HG02642 (cell line): ENCODE measurements around the gene ALKBH6.

Experiments
- ATAC-seq: cut with Tn5 transposase; IDR thresholded peaks from one replicate; pipeline ENCODE4 v1.9.1; 2021; ENCODE audit warnings: mild to moderate bottlenecking; ENCODE audit not compliant: unreplicated experiment, poor library complexity

The ALKBH6 gene

GRCh38 chr19:36031308-36031707, 17.3 kb upstream of the ALKBH6 start:
- ATAC-seq: no peak

- ATAC-seq: no peak
Measured at GRCh38 chr19:36030264-36031148, 16.5 kb upstream of the ALKBH6 start.

DNA sequence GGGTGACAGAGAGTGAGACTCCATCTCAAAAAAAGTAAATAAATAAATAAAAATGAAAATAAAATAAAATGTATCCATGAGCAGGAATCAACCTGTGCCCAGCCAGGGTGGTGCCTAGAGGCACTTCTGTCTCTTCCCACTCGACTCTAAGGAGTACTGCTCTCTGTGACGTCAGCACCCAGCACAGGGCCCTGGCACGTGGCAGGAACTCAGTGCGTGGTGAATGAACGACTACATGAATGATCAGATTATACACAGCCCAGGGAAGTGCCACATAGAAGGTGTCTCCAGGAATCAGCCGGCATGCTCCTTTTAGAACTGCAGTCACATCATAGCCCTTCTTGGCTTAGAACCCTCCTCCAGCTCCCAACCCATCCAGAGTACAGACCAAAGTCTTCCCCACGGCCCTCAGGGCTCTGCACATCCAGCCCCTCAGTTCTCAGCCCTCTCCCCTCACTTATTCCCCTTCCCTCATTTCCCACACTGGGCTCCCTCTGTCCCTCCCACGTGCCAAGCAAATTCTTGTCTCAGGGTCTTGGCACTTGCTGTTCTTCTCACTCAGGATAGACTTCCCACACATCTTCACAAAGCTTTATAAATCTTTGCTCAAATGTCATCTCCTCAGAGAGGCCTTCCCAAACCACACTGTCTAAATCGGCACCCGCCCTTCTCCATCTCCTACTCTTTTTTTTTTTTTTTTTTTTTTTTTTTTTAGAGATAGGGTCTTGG, 14.5 kb upstream of the ALKBH6 start:
- no peak for ATAC-seq

GRCh38 chr19:36027696-36028095, 13.7 kb upstream of the ALKBH6 start:
- ATAC-seq: no peak

GRCh38 chr19:36026091-36026876, 12.3 kb upstream of the ALKBH6 start:
- no peak for ATAC-seq

DNA sequence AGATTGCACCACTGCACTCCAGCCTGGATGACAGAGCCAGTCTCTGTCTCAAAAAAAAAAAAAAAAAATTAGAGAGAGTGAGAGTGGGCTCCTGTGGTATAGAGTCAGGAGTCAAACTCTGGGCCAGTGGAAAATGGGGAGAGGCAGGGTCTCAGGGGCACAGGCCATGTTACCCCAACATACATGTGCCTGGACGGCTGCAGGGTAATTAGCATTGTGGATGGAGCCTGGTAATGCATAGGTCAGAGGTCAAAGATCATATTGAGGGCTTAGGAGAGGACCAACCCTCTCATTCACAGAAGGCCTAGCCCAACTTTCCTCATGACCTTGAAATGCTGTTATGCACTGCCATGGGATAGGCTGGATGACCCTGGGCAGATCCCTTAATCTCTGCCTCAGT, 11.5 kb upstream of the ALKBH6 start:
- ATAC-seq: no peak

DNA sequence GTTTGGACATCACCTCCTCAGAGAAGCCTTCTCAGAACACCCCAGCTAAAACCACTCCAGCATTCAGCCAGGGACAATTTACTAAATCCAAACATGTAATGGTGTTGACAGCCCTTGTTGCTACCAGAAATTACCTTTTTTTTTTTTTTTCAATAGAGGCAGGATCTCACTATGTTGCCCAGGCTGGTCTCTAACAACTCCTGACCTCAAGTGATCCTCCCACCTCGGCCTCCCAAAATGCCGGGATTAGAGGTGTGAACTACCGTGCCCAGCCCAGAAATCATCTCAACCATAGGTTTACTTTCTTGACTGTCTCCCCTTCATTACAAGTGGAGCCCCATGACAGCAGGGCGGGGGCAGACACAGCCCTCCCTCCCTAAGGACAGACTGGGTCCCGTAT, 9.4 kb upstream of the ALKBH6 start:
- ATAC-seq: no peak

DNA sequence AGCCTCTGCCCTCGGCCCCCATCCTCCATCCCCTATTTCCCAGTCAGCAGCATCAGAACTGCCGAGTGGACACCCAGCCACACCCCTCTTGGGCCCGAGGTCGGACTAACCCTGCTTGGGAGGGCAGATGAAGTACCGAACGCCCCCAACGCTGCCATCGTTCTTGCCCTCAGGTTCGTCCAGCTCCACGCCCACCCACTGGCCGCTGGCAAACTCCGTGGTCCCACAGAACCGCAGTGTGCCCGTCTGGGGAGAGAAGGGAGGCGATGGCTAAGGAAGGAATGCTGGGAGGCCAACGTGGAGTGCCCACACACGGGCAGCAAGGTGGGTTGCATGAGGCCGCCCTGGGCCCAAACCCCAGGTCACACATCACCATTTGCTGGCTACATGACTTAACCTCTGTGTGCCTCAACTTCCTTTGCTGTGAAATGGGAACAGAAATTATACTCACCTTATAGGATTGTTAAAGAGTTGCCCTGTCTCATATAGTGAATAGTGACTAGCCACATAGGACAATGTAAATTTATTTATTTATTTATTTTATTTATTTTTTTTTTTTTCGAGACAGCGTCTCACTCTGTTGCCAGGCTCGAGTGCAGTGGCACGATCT, 5.2 kb upstream of the ALKBH6 start:
- no peak for ATAC-seq

DNA sequence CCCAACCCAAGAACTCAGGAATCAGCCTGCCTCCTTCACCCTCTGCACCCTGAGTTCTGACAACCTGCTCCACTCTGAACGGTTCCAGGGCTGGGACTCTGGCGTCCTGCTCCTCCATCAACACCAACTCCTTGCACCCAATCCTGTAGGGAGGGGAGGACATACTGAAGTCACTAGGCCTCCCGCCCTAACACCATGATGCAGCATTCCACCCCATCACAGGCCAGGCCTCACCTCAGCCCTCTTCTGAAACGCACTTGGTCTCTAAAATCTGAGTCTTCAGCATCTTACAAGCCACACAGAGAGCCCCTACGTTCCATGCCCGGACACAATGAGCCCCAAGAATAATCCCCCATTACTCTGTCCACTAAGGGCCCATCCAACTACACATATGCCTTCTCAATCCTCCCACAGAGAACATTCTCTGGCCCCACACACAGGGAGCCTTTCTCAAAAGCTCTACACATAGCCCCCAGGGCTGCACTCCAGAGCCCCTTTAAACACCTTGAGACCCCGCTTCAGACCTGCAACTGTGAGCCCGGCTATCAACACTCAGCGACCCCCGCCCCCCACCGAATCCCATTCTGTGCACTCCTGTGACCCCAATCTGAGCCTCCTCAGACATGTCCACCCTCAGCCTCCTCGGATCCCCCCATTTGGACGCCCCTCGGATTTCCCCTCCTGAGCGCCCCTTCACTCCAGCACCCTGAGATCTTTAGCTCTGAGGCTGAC, 567 bp downstream of the ALKBH6 start:
- ATAC-seq: no peak

DNA sequence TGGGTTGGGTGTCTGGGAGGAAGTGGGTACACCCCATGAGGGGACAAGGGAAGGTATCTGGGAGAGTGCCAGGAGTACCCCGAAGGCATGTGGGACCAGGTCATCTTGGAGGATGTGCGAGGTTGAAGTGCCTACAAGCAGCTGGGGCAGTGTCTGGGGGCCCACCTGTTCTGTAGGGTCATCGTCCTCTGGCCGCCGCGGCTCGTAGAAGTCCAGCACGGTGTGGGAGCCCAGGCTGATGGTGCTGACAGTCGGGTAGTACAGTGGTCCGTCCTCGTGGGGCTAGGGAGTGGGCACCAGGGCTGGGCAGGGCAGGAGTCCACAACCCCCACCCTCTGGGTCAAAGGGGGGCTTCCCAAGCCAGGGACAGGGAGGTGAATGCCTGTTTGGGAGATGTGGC, 3.6 kb downstream of the ALKBH6 start:
- no peak for ATAC-seq

GRCh38 chr19:36009633-36010379, 4.2 kb downstream of the ALKBH6 start:
- no peak for ATAC-seq

GRCh38 chr19:36009220-36009619, 4.8 kb downstream of the ALKBH6 start:
- ATAC-seq: no peak

GRCh38 chr19:36008336-36008978, 5.6 kb downstream of the ALKBH6 start, which contains the start of gene SYNE4:
TSS of gene SYNE4 (minus strand) at chr19:36008813. CDS start at chr19:36008681, 132 bp downstream.
- no peak for ATAC-seq

GRCh38 chr19:36006955-36007354, 7.1 kb downstream of the ALKBH6 start:
- ATAC-seq: no peak

GRCh38 chr19:36003284-36003683, 10.7 kb downstream of the ALKBH6 start:
- ATAC-seq: no peak

DNA sequence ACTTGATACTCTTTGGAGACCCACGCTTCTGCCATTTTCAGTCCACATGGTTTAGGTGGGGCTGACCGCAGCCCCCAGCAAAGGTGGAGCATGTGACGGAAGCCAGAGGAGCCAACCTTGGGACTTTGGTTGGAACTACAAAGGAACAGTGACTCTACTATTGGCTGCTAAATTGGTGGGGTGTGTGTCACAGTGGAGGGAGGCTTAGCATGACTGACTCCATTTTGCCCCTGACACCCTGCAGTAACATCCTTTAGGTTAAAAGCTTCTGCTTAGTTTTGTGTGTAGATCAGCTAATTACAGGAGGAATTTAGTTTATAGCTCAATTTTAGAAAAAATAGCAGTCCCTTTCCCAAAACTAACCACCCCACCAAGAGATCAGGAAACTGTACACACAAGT, 12.4 kb downstream of the ALKBH6 start:
- no peak for ATAC-seq

DNA sequence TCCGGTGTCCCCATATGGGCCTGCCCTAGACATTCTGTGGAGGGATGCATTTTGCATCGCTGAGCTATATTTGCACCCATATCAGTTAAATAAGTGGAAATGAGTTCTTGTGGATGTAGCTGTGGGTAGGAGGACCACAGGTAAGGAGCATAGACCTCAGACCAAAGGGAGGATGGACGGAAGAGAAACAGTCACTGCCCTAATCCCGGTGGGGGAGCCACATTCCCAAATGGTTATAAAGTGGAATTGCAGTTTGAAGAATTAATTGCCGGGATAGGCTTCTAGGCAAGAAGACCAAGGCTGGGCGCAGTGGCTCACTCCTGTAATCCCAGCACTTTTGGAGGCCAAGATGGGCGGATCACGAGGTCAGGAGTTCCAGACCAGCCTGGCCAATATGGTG, 17.2 kb downstream of the ALKBH6 start:
- ATAC-seq: no peak
